Astrocyte of the cerebellum (primary cell): Measurements from ENCODE around the gene STON2.

Source experiments
- DNase-seq: peaks from one replicate; pipeline ENCODE4 v3.0.0-alpha.2; 2011; ENCODE audit warnings: low read depth
- H3K4me3 ChIP-seq: 2 replicates; pipeline ENCODE4 v1.5.1; 2011; ENCODE audit warnings: mild to moderate bottlenecking, low read depth, low read length, moderate library complexity
- in situ Hi-C: cut with HindIII; loops from 2 replicates; pipeline ENCODE4 v1.10.0; 2017; ENCODE audit warnings: low sequenced_read_pairs
- TF ChIP-seq, protein P1 (sequence below): IDR thresholded peaks from 2 replicates; pipeline ENCODE4 v1.5.1; 2012; ENCODE audit warnings: low read length, low read depth, moderate library complexity, mild to moderate bottlenecking; ENCODE audit errors: missing control alignments

STON2 gene

DNA sequence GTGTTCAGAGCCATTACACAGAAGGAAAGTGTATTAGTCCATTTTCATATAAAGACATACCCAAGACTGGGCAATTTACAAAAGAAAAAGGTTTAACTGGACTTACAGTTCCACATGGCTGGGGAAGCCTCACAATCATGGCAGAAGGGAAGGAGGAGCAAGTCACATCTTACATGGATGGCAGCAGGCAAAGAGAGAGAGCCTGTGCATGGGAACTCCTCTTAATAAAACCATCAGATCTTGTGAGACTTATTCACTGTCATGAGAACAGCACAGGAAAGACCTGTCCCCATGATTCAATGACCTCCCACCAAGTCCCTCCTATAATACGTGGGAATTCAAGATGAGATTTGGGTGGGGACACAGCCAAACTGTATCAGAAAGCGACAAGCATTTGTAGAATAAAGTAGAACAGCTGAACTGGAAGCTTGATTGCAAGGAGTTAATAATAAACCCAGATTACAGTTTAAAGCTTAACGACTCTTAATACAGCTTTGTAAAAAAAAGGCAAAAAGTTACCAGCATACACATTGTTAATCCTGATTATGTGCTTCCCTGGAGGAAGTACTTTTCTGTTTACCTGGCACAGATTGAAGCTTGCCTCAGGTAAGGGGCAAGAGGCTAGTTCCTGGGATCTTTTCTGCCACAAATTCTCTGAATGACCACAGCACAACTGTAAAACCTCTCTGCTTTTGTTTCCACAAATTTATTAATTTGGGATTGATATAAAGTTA, 18.1 kb upstream of the STON2 start:
- TF ChIP-seq, protein P1, sequence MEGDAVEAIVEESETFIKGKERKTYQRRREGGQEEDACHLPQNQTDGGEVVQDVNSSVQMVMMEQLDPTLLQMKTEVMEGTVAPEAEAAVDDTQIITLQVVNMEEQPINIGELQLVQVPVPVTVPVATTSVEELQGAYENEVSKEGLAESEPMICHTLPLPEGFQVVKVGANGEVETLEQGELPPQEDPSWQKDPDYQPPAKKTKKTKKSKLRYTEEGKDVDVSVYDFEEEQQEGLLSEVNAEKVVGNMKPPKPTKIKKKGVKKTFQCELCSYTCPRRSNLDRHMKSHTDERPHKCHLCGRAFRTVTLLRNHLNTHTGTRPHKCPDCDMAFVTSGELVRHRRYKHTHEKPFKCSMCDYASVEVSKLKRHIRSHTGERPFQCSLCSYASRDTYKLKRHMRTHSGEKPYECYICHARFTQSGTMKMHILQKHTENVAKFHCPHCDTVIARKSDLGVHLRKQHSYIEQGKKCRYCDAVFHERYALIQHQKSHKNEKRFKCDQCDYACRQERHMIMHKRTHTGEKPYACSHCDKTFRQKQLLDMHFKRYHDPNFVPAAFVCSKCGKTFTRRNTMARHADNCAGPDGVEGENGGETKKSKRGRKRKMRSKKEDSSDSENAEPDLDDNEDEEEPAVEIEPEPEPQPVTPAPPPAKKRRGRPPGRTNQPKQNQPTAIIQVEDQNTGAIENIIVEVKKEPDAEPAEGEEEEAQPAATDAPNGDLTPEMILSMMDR, result no peak
- H3K4me3 ChIP-seq, result no peak overlapping the region
- in situ Hi-C loops, result no loop called here
- no peak for DNase-seq

DNA sequence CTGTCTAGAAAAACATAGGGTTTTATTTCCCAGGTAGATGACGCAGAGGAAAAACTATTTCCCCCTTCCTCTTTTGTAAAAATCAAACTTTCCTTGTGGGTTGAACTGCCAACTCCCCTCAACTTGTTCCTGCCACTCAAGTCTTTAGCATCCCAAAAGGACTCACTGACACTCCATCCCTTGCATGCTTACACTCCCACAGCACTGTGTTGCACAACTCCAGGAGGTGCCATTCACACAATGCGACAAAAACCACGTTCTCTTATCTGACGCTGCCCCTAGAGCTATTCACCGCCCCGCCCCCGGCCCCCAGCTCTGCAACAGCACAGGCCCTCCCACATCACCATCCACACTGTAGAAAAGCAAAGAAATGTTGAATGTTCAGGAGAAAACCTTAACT, 16.9 kb upstream of the STON2 start:
- in situ Hi-C loops, result no loop called here
- DNase-seq, result no peak
- TF ChIP-seq, protein P1, result no peak
- no peak overlapping the region for H3K4me3 ChIP-seq

DNA sequence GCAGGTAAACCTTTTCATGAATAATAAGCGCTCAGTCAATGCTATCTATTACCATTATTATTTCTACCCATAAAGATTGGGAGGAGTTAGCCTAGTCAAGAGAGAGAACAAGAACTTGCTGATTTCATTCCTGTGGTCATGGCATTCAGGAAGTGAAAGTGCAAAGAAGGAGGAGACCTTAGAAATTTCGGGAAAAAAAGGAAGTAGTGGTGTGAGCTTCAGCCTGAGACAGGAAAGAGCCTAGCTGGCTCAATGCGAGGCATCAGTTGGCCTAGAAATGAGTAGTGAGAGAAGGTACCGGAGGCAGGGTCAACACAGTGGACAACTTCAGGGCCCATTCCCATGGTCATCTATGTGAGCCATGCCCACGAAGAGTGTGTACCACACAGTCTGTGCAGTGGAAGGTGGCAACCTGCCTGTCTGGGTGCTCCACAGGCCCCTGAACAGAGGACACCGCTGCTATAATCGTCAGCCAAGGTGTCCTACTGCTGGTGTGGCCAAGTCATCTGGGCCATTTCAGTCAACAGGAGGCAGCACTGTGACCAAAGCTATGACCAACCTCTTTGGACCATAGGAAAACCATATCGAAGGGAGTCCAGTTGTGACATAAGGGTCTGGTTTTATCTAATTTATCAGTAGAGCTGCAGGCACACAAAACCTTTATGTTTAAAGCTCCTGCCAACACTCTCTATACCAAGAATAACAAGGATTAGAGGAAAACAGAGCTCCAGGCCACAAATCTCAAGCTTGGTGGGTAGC, 16.2 kb upstream of the STON2 start:
- no peak for DNase-seq
- in situ Hi-C loops, result no loop called here
- TF ChIP-seq, protein P1, result no peak
- H3K4me3 ChIP-seq, result no peak overlapping the region

DNA sequence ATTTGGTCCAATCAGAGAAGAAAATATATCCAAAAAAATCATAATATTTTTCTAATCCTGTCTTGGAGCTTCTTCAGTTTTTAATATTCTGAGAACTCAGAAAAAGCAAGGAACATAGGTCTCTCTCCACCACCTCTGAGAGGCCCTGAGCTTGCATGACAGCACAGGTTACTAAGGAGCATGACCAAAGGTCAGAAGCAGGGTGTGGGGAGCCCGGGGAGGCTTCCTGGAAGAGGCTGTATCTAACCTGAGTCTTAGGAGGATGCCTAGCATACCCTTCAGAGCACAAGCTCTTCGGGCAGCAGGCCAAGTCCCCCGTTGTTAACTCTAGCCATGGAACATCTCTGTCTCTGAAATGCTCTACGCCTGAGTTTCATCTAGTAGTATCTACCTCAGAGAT, 15.7 kb upstream of the STON2 start:
- no peak overlapping the region for H3K4me3 ChIP-seq
- DNase-seq, result no peak
- TF ChIP-seq, protein P1, result no peak
- in situ Hi-C loops, result no loop called here

DNA sequence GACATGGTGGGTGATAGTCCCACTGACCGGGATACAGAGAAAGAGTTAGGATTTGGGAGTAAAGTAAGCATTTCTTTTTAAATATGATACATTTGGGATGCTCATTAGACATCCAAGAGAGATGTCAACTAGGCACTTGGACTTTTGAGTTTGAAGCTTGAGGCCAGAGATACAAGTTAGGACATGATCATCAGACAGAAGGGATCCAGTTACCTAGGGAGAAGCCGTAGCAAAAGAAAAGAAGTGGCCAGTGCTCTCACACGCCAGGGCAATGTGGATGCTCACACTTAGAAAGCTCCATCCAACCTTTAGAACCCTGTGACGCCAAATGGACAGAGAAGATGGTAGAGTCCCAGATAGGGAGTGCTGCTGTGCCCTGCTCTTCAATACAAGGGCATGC, 14.0 kb upstream of the STON2 start:
- no peak for DNase-seq
- no peak overlapping the region for H3K4me3 ChIP-seq
- TF ChIP-seq, protein P1, result no peak
- in situ Hi-C loops, result no loop called here

DNA sequence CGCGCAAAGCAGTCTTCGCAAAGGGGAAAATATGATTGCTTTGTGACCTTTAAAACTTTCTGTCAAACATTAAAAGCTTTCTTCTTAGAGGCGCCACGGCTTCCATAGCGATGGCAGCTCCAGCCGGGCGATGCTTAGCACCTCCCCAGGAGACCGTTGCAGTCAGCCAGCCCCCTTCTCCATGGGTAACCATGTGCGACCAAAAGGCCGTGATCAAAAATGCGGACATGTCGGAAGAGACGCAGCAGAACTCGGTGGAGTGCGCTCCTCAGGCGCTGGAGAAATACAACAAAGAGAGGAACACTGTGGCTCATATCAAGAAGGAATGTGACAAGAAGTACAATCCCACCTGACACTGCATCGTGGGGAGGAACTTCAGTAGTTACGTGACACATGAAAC, 12.7 kb upstream of the STON2 start:
- DNase-seq, result no peak
- no peak overlapping the region for H3K4me3 ChIP-seq
- TF ChIP-seq, protein P1, result no peak
- in situ Hi-C loops, result no loop called here
